Caco-2 (cell line): Measurements from ENCODE around the gene FBRS. TPM values are rescaled to one million over a fixed set of nuclear protein-coding genes. Genes with fewer than 3 reads are reported as not detected.

Source experiments
- BruUV-seq: library from RNA; stranded (reverse); fragments of 400-500 nt; replicated peaks from 2 replicates; lab custom pipeline; 2021; lab: Mats Ljungman, UMichigan
- CTCF ChIA-PET: fragments of 300-600 bp; sonication (Branson Sonifier 250); formaldehyde crosslinking; loops from one replicate; lab custom pipeline; 2022; ENCODE audit warnings: antibody characterized with exemption; lab: Charles Lee
- POLR2A ChIA-PET: fragments of 300-600 bp; sonication (Branson Sonifier 250); formaldehyde crosslinking; loops from one replicate; lab custom pipeline; 2022; ENCODE audit warnings: antibody characterized with exemption; lab: Charles Lee
- DNase-seq, 2 experiments: peaks; one replicate each; pipeline versions ENCODE4 v3.0.0 to v3.0.0-alpha.2; 2020 to 2022
- H3K27me3 ChIP-seq: replicated peaks from 2 replicates; pipeline ENCODE4 v1.6.0; 2011; ENCODE audit warnings: low read length; ENCODE audit not compliant: control insufficient read depth, insufficient read depth
- H3K36me3 ChIP-seq: 2 replicates; pipeline ENCODE4 v1.5.1; 2011; ENCODE audit warnings: low read length; ENCODE audit not compliant: control insufficient read depth, insufficient read depth
- H3K4me1 ChIP-seq: fragments of 250-450 bp; sonication (Bioruptor Pico); 2 replicates; pipeline ENCODE4 v1.5.1; 2020; ENCODE audit warnings: mild to moderate bottlenecking
- H3K4me3 ChIP-seq: 2 replicates; pipeline ENCODE4 v1.5.1; 2011; ENCODE audit warnings: low read depth, mild to moderate bottlenecking, control low read depth, low read length
- H3K9me3 ChIP-seq: fragments of 250-450 bp; sonication (Bioruptor Pico); 2 replicates; pipeline ENCODE4 v1.5.1; 2020; ENCODE audit warnings: mild to moderate bottlenecking, moderate library complexity
- H3K27ac Mint-ChIP-seq: one replicate; pipeline ENCODE4 v1.8.0; 2022; ENCODE audit warnings: mixed read lengths; ENCODE audit not compliant: unreplicated experiment
- H3K27me3 Mint-ChIP-seq: one replicate; pipeline ENCODE4 v1.8.0; 2022; ENCODE audit warnings: mixed read lengths; ENCODE audit not compliant: insufficient read depth, unreplicated experiment
- H3K36me3 Mint-ChIP-seq: one replicate; pipeline ENCODE4 v1.8.0; 2022; ENCODE audit warnings: mild to moderate bottlenecking, mixed read lengths; ENCODE audit not compliant: insufficient read depth, unreplicated experiment
- H3K4me1 Mint-ChIP-seq: one replicate; pipeline ENCODE4 v1.8.0; 2022; ENCODE audit warnings: low read depth, mixed read lengths; ENCODE audit not compliant: unreplicated experiment
- H3K4me3 Mint-ChIP-seq: one replicate; pipeline ENCODE4 v1.8.0; 2022; ENCODE audit warnings: mild to moderate bottlenecking, moderate library complexity, mixed read lengths; ENCODE audit not compliant: unreplicated experiment
- H3K9me3 Mint-ChIP-seq: one replicate; pipeline ENCODE4 v1.8.0; 2022; ENCODE audit warnings: mixed read lengths; ENCODE audit not compliant: unreplicated experiment
- CTCF ChIP-seq, 2 experiments: fragments of 200-600 bp in 1 of 2; IDR thresholded peaks; 1 replicate in 1 of 2; 2 replicates in 1 of 2; pipeline versions ENCODE4 v1.5.1 to v1.8.0; 2011 to 2022; ENCODE audit warnings: antibody characterized with exemption in 1 of 2, control low read depth in 1 of 2, inconsistent platforms in 1 of 2, low read depth in 1 of 2, low read length in 1 of 2, mild to moderate bottlenecking in 1 of 2, moderate library complexity in 1 of 2; ENCODE audit not compliant: insufficient read depth in 1 of 2, severe bottlenecking in 1 of 2, unreplicated experiment in 1 of 2
- intact Hi-C: fragments of 100-400 bp; cut with micrococcal nuclease; formaldehyde crosslinking; loops from one replicate; pipeline ENCODE4 v1.10.0; 2022; ENCODE audit not compliant: unreplicated experiment
- total RNA-seq: library from RNA; stranded (reverse); gene quantifications from 2 replicates; pipeline ENCODE4 v1.2.3, GENCODE V29; 2022

Gene FBRS
- total RNA-seq, 1 experiment from 2014 or later = 46.1 TPM

GRCh38 chr16:30647274-30647571 is 11.0 kb upstream of the FBRS start:
- Mint-ChIP-seq H3K4me3 (no peak overlapping the region), H3K27me3 (no peaks in the 10 kb centered on the region), H3K27ac (no peak overlapping the region), H3K9me3 (no peaks in the 10 kb centered on the region), H3K4me1 (peaks cover 4% of the 10 kb centered on the region), H3K36me3 (peaks cover 18% of the 10 kb centered on the region)
- H3K27me3 ChIP-seq = no peaks in the 10 kb centered on the region
- no TSS peak for BruUV-seq
- intact Hi-C loops = no loop called here
- H3K4me1 ChIP-seq = peaks cover 3% of the 10 kb centered on the region; the same call in 1 of the 2 replicates
- TF ChIP-seq CTCF (IDR thresholded peaks at IDR 0.05; ENCODE audit: insufficient read depth in 1 of 2, low read depth in 1 of 2, low read length in 1 of 2, severe bottlenecking in 1 of 2, unreplicated experiment in 1 of 2) = no peak
- CTCF ChIA-PET = interaction anchor here (0.6 kb wide), 1 partner anchor 11 kb away, joined by 3 read pairs; no protein-coding TSS in a partner anchor
- no peaks in the 10 kb centered on the region for H3K9me3 ChIP-seq
- POLR2A ChIA-PET = no interaction called here
- no peak overlapping the region for H3K4me3 ChIP-seq
- H3K36me3 ChIP-seq = no peaks in the 10 kb centered on the region
- DNase-seq = no peak

- no peaks in the 10 kb centered on the region for H3K9me3 ChIP-seq
- ChIA-PET POLR2A (interaction anchor here (0.7 to 1.6 kb wide), 5 partner anchors 9 to 688 kb away, joined by 4 to 18 read pairs (median 12); partner anchors contain the start of genes DCTPP1, FBRS, TMEM219 and ZNF747), CTCF (interaction anchor here (0.5 to 1.6 kb wide), 15 partner anchors 10 to 1831 kb away, joined by 3 to 11 read pairs (median 4); partner anchors contain the start of genes DCTPP1 and ZNF785)
- peak overlapping the region; percentile 78 for H3K27ac Mint-ChIP-seq
- H3K4me3 ChIP-seq = peak overlapping the region; percentile 18
- no peaks in the 10 kb centered on the region for H3K27me3 Mint-ChIP-seq
- peaks cover 12% of the 10 kb centered on the region for H3K4me1 Mint-ChIP-seq
- intact Hi-C loops = loop anchor here (1.0 to 10.0 kb wide), 5 partner anchors 8 to 275 kb away; partner anchors contain the start of genes FBRS, FBXL19, PHKG2 and ZNF768
- no peak for TF ChIP-seq CTCF (IDR thresholded peaks at IDR 0.05; ENCODE audit: insufficient read depth in 1 of 2, low read depth in 1 of 2, low read length in 1 of 2, severe bottlenecking in 1 of 2, unreplicated experiment in 1 of 2)
- TSS peak; percentile 69 for BruUV-seq
- H3K4me3 Mint-ChIP-seq = peak overlapping the region; percentile 86
- H3K4me1 ChIP-seq = peaks cover 3% of the 10 kb centered on the region; the same call in 1 of the 2 replicates
- peaks cover 19% of the 10 kb centered on the region for H3K36me3 Mint-ChIP-seq
- no peak for DNase-seq
- no peaks in the 10 kb centered on the region for H3K27me3 ChIP-seq
- peaks cover 2% of the 10 kb centered on the region for H3K36me3 ChIP-seq
- H3K9me3 Mint-ChIP-seq = no peaks in the 10 kb centered on the region
Measured at GRCh38 chr16:30649725-30650368, 8.4 kb upstream of the FBRS start.

- Histone ChIP-seq H3K4me3 (peak within 1 kb of the TSS; percentile 80), H3K27me3 (no peaks in the 10 kb centered on the region), H3K9me3 (no peaks in the 10 kb centered on the region), H3K4me1 (peaks cover 3% of the 10 kb centered on the region; the same call in 1 of the 2 replicates), H3K36me3 (peaks cover 2% of the 10 kb centered on the region)
- TF ChIP-seq CTCF (IDR thresholded peaks at IDR 0.05; ENCODE audit: insufficient read depth in 1 of 2, low read depth in 1 of 2, low read length in 1 of 2, severe bottlenecking in 1 of 2, unreplicated experiment in 1 of 2) = peak; percentile 1 to 36
- Mint-ChIP-seq H3K9me3 (no peaks in the 10 kb centered on the region), H3K4me1 (peaks cover 12% of the 10 kb centered on the region), H3K27ac (peak within 1 kb of the TSS; percentile 78), H3K27me3 (no peaks in the 10 kb centered on the region), H3K4me3 (peak within 1 kb of the TSS; percentile 86), H3K36me3 (peaks cover 19% of the 10 kb centered on the region)
- ChIA-PET CTCF (interaction anchor here (0.5 to 1.6 kb wide), 16 partner anchors 9 to 1830 kb away, joined by 3 to 11 read pairs (median 4); partner anchors contain the start of genes DCTPP1 and ZNF785), POLR2A (interaction anchor here (0.7 to 1.6 kb wide), 6 partner anchors 8 to 689 kb away, joined by 4 to 18 read pairs (median 10); partner anchors contain the start of genes DCTPP1, FBRS, TMEM219 and ZNF747)
- BruUV-seq = no TSS peak
- DNase-seq = peak; percentile 98 to 99
- intact Hi-C loops = loop anchor here (1.0 to 10.0 kb wide), 5 partner anchors 8 to 274 kb away; partner anchors contain the start of genes FBRS, FBXL19, PHKG2 and ZNF768
Measured at GRCh38 chr16:30650369-30651123, 7.7 kb upstream of the FBRS start, which contains the start of gene PRR14. Gene PRR14 (plus strand): TSS chr16:30650960. CDS start chr16:30651646, 686 bp downstream.
